HG03095 (cell line): ENCODE measurements around the gene SNX20.

Experiments
- ATAC-seq: cut with Tn5 transposase; IDR thresholded peaks from one replicate; pipeline ENCODE4 v1.9.1; 2021; ENCODE audit warnings: moderate library complexity; ENCODE audit not compliant: unreplicated experiment

The SNX20 gene

GRCh38 chr16:50683689-50684374 is 2.7 kb upstream of the SNX20 start:
- peak; percentile 77 for ATAC-seq

GRCh38 chr16:50680556-50680893 is 587 bp downstream of the SNX20 start:
- no peak for ATAC-seq

GRCh38 chr16:50679676-50680555 is 1.2 kb downstream of the SNX20 start:
- ATAC-seq = no peak

GRCh38 chr16:50679266-50679665 is 1.8 kb downstream of the SNX20 start:
- ATAC-seq = no peak

- no peak for ATAC-seq
These were observed 2.6 kb downstream of the SNX20 start for GRCh38 chr16:50678531-50678930.

- no peak for ATAC-seq
These were observed 3.8 kb downstream of the SNX20 start for GRCh38 chr16:50677351-50677750.

DNA sequence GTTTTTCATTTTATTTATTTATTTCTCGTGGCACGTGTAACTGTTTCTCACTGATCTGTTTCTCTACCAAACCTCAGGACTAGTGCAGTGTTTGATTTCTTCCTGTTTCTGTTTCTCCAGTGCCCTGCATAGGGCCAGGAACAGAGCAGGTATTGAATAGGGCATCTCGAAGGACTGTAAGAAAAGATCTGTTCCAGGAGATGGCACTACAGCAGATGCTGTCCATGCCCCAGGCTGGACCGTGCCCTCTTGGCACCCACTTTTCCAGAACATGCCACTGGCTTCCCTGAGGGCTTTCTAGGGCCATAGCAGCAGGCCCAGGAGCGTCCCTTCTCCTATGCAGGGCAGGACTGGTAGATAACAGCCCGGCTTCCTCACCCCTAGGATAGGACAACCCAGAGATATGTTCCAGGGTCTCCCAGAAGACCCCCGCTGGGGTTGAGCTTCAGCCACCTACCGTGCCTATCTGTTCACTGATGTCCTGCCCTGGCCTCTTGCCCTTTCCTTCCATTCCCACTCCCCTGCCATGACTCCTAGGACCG is 4.4 kb downstream of the SNX20 start:
- ATAC-seq = no peak

DNA sequence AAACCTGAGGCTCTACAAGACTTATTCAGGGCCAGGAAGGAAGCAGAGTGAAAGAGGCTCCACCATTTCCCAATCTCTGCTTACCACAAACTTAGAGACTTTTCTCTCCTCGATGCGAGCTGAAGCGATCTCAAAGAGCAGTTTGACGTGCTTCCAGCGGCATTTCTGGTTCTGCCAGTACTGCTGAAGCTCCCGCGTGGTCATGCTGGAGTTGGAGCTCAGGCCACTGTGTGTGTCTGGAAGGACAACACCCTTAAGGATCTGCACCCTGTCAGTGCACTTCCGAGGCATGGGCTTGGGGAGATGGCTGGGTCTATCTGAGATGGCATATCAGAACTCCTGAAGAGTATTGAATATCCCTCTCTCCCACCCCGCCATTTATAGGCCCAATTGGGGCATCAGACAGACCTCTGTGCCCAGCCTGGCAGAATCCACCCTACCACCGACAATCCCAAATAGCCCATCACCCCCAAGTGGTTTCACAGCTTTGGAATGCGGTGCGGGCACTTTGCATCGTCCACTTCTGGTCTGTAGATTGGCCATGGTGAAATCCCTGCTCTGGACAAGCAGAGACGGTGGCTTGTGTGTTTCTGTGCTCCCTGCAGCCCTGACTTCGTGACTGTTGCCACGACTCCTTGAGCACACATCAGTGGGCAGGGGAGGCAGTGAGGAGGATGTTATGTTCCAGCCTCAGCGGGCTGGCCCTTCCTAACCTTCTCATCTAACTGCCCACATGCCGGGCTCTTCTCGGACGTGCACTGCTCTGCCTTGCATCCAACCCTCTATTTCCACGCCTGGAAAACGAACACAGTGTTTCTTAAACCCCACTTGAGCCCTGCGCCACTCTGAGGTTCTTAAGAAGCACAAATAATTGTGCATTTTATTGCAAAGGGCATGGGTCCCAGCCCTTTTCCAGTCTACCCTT is 5.2 kb downstream of the SNX20 start:
- ATAC-seq = no peak

DNA sequence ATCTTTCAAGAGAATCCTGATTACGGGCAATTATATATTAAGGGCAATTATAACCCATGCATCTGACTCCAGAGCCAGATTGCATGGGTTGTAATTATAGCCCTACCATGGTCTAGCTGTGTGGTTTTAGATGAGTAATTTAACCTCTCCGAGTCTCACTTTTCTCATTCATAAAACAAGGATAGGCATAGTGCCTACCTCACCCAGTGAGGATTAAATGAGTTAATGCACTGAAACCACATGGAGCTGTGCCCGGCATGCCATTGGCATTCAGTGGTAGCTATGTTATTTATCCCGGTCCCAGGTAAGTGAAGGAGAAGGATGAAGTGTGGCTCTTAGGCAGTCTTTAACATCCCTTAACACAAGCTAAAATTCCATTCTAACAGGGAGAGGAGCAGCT is 6.3 kb downstream of the SNX20 start:
- ATAC-seq = no peak

DNA sequence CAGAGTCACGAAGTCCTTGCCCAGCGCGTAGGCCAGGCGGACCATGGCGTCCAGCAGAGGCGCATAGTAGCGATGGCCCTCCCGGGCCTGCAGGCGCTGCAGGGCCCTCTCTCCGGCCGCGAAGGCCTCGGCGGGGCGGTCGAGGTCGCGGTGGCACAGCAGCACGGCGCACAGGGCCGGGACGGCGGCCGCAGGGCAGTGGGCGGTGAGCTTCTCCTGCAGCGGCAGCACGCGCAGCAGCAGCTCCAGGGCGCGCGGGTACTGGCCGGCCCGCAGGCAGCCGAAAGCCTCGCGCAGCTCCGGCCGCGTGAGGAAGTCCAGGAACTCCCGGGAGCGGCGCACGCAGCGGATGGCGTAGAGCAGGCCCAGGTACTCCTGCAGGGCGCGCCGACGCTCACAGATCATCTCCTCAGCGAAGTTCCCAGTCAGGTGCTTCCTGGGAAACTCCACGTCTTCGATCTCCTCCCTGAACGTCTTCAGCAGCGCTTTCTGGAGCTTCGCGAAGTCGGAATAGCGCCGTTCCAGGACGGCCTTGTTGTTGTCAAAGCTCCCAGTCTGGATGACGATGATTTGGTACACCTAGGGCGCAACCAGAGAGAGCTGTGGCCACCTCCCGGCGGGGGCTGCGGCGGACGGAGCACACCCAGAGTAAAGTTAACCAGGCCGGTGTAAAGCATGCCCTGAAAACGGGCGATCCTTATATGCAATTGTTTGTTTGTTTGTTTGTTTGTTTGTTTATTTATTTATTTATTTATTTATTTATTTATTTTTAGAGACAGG is 7.4 kb downstream of the SNX20 start:
- no peak for ATAC-seq

DNA sequence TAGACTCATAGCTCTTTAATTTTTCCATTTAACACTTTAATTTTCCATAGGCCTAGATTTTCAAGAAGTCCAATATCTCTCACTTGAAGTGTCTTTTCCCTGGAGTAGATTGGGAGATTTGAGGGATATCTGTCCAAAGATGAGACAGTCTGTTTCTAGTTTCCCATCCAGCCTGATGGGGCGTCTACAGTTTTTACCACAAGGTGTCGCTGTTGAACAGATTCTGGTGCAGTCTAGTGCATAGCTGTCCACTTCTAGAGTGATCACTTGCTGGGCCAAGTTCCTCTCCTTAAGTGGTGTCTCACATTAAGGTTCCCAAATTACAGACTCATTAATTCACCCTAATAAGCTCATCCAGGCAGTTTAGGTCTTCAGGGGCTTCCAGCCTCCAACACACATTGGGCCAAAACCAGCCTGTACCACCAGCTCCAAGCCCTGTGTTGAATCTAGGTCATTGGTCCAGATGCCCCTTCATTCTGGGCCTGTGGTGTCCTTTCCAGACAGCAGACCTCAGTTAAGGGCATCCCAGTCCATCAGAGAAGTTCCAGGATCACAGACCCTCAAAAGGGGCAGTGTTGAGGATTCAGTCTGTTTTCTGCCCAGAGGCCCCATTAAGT is 9.4 kb downstream of the SNX20 start:
- ATAC-seq = no peak

- no peak for ATAC-seq
These were observed 10.6 kb downstream of the SNX20 start for GRCh38 chr16:50670476-50670875.

GRCh38 chr16:50669741-50670140 is 11.4 kb downstream of the SNX20 start:
- no peak for ATAC-seq

DNA sequence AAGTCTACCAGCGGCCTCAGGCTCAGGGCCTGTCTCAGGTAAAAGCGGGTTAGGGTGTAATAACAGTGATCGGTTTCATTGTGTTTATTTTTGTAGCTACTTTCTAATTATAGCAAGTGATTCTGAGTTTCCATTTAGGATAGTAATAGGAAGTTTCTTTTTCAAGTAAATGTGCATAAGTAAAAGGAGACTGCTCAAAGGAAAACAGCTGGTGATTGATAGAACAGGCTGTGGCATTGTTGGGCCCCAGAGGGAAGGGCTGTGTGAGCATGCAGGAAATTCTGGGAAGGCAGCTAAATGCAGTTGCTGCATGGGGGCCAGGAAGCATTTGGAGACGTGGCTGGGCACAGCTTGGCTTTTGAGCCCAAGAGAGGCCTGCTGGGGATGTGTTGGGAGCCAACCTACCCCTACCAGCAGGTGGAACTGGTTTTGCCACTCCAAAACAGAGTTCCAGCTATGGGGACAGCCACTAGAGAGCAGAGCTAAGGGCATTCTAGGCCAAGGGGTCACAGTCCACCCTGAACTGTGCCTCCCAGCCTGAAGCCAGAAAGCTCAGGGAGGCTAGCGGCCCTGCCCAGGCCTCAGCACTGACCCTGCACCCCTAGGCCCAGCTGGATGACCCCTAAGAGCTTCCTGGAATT is 12.6 kb downstream of the SNX20 start:
- ATAC-seq = no peak

DNA sequence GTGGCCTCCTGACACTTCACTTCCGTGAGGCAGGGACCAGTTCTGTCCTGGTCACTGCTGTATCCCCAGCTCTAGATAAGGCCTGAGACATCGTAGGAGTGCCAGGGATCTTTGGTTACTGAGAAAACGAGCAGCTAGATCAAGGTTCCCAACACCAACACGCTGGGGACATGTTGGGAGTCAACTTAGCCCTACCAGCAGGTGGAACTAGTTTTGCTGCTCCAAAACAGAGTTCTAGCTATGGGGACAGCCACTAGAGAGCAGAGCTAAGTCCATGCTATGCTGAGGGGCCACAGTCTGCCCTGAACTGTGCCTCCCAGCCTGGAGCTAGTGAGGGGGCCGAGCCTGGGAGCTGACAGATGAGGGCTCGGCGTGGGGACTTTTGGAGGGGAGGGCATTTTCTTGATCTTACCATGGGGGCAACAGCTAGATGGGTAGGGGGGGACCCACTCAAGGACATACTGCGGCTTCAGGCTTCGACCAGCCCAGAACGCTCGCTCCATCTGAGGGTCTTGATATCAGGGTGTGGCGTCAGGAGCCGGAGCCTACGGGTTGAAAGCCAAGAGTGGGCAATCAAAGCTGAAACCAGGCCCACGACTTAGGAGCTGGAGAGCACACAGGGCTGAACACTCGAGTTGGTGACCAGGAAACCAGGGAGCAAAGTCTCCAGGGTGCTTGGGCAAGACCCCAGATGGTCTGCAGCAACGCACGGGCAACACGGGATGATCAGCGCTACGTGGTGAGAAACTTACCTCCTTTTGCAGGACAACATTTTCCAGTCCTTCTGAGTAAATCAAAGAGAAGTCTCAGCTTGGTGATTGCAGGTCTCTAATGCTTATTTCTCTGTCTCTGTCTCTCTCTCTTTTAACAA is 13.4 kb downstream of the SNX20 start:
- ATAC-seq = no peak

- ATAC-seq = peak; percentile 80
These were observed 14.2 kb downstream of the SNX20 start for GRCh38 chr16:50666658-50667496.

- no peak for ATAC-seq
These were observed 15.8 kb downstream of the SNX20 start for GRCh38 chr16:50665128-50665878.
